PC-3 (cell line): ENCODE results near the gene FAM107A. TPM values are rescaled to one million over a fixed set of nuclear protein-coding genes. Genes with fewer than 3 reads are reported as not detected.

Source experiments
- ATAC-seq: fragments of 200-7000 bp; cut with Tn5 transposase; 2 replicates; pipeline ENCODE4 v1.9.1; 2020; ENCODE audit warnings: mild to moderate bottlenecking, moderate library complexity
- BruUV-seq: library from RNA; stranded (reverse); fragments of 400-500 nt; replicated peaks from 2 replicates; lab custom pipeline; 2021; lab: Mats Ljungman, UMichigan
- CTCF ChIA-PET: fragments of 300-600 bp; sonication (Branson Sonifier 250); formaldehyde crosslinking; loops from one replicate; lab custom pipeline; 2022; ENCODE audit warnings: antibody characterized with exemption; lab: Charles Lee
- POLR2A ChIA-PET: fragments of 300-600 bp; sonication (Branson Sonifier 250); formaldehyde crosslinking; loops from one replicate; lab custom pipeline; 2022; ENCODE audit warnings: antibody characterized with exemption; ENCODE audit not compliant: unreplicated experiment; lab: Charles Lee
- DNase-seq: peaks from one replicate; pipeline ENCODE4 v3.0.0-alpha.2; 2015
- H2AFZ ChIP-seq: fragments of 300-600 bp; sonication (generic); 2 replicates; pipeline ENCODE4 v1.6.0; 2016; ENCODE audit warnings: antibody characterized with exemption, low read length
- H3F3A ChIP-seq: fragments of 300-600 bp; sonication (generic); one replicate; pipeline ENCODE4 v1.6.0; 2017; ENCODE audit warnings: antibody characterized with exemption, low read length, control low read depth, mild to moderate bottlenecking; ENCODE audit not compliant: unreplicated experiment
- H3K27ac ChIP-seq: fragments of 300-600 bp; sonication (generic); 2 replicates; pipeline ENCODE4 v1.5.1; 2016; ENCODE audit warnings: mild to moderate bottlenecking, low read length
- H3K27me3 ChIP-seq: fragments of 300-600 bp; sonication (generic); 2 replicates; pipeline ENCODE4 v1.6.1; 2016; ENCODE audit warnings: low read length, mixed read lengths
- H3K36me3 ChIP-seq: fragments of 300-600 bp; sonication (generic); 2 replicates; pipeline ENCODE4 v1.6.1; 2016; ENCODE audit warnings: low read depth, mixed run types, low read length, mixed read lengths
- H3K4me1 ChIP-seq: fragments of 300-600 bp; sonication (generic); 2 replicates; pipeline ENCODE4 v1.5.1; 2016; ENCODE audit warnings: low read length; ENCODE audit not compliant: insufficient read depth
- H3K4me2 ChIP-seq: fragments of 300-600 bp; sonication (generic); 2 replicates; pipeline ENCODE4 v1.6.0; 2016; ENCODE audit warnings: low read length
- H3K4me3 ChIP-seq: fragments of 300-600 bp; sonication (generic); 2 replicates; pipeline ENCODE4 v1.5.1; 2016; ENCODE audit warnings: mild to moderate bottlenecking, low read length, mixed read lengths
- H3K79me2 ChIP-seq: fragments of 300-600 bp; sonication (generic); 2 replicates; pipeline ENCODE4 v1.6.1; 2017; ENCODE audit warnings: low read length, mixed read lengths
- H3K9ac ChIP-seq: fragments of 300-600 bp; sonication (generic); 2 replicates; pipeline ENCODE4 v1.6.0; 2016; ENCODE audit warnings: mild to moderate bottlenecking, low read length
- H3K9me2 ChIP-seq: fragments of 300-600 bp; sonication (generic); replicated peaks from 2 replicates; pipeline ENCODE4 v1.6.1; 2016; ENCODE audit warnings: mixed run types, low read length, mixed read lengths
- H3K9me3 ChIP-seq: fragments of 300-600 bp; sonication (generic); 2 replicates; pipeline ENCODE4 v1.6.1; 2016; ENCODE audit warnings: low read length, mixed read lengths
- H4K20me1 ChIP-seq: fragments of 300-600 bp; sonication (generic); 2 replicates; pipeline ENCODE4 v1.6.1; 2016; ENCODE audit warnings: low read length, mixed read lengths
- CTCF ChIP-seq: fragments of 300-600 bp; sonication (generic); conservative IDR thresholded peaks from 2 replicates; pipeline ENCODE4 v1.5.1; 2017; ENCODE audit warnings: antibody characterized with exemption, low read depth, mild to moderate bottlenecking, low read length
- EZH2 ChIP-seq: fragments of 300-600 bp; sonication (generic); IDR thresholded peaks from one replicate; pipeline ENCODE4 v1.6.1; 2017; ENCODE audit warnings: antibody characterized with exemption, mild to moderate bottlenecking, low read length; ENCODE audit not compliant: unreplicated experiment
- EZH2phosphoT487 ChIP-seq: fragments of 300-600 bp; sonication (generic); IDR thresholded peaks from 2 replicates; pipeline ENCODE4 v1.6.1; 2018; ENCODE audit warnings: mild to moderate bottlenecking, antibody characterized with exemption, low read length, borderline replicate concordance
- intact Hi-C: fragments of 100-400 bp; cut with micrococcal nuclease; formaldehyde crosslinking; loops from 2 replicates; pipeline ENCODE4 v1.9.0; 2023
- total RNA-seq: library from RNA; depleted of rRNA; stranded (reverse); fragments of >200 nt; gene quantifications from 2 replicates; pipeline ENCODE4 v1.2.3, GENCODE V29; 2014

FAM107A gene
- total RNA-seq, 1 experiment from 2014 or later, result 0.07 TPM

GRCh38 chr3:58540176-58540858 is 36.9 kb downstream of the FAM107A start:
- Histone ChIP-seq H3K4me2 (no peak overlapping the region), H3K4me1 (no peaks in the 10 kb centered on the region), H2AFZ (no peak overlapping the region), H3K27me3 (no peaks in the 10 kb centered on the region), H3K27ac (no peak overlapping the region), H3F3A (no peaks in the 10 kb centered on the region), H3K79me2 (no peaks in the 10 kb centered on the region), H3K9ac (no peak overlapping the region), H3K9me2 (no peaks in the 10 kb centered on the region), H3K9me3 (no peaks in the 10 kb centered on the region), H4K20me1 (no peaks in the 10 kb centered on the region), H3K36me3 (no peaks in the 10 kb centered on the region), H3K4me3 (no peak overlapping the region)
- no peak for DNase-seq
- TF ChIP-seq CTCF, result no peak
- TF ChIP-seq EZH2phosphoT487, result no peak
- no peak for TF ChIP-seq EZH2
- CTCF ChIA-PET, result no interaction called here
- intact Hi-C loops, result no loop called here
- BruUV-seq, result no TSS peak
- POLR2A ChIA-PET, result no interaction called here
- no peak for ATAC-seq

GRCh38 chr3:58539626-58540025 is 37.6 kb downstream of the FAM107A start:
- Histone ChIP-seq H3K4me2 (no peak overlapping the region), H3K9ac (no peak overlapping the region), H3K27me3 (no peaks in the 10 kb centered on the region), H3F3A (no peaks in the 10 kb centered on the region), H3K9me3 (no peaks in the 10 kb centered on the region), H3K27ac (no peak overlapping the region), H3K9me2 (no peaks in the 10 kb centered on the region), H3K79me2 (no peaks in the 10 kb centered on the region), H4K20me1 (no peaks in the 10 kb centered on the region), H3K4me1 (no peaks in the 10 kb centered on the region), H3K4me3 (no peak overlapping the region), H2AFZ (no peak overlapping the region), H3K36me3 (no peaks in the 10 kb centered on the region)
- ChIA-PET CTCF (no interaction called here), POLR2A (no interaction called here)
- ATAC-seq, result no peak
- DNase-seq, result no peak
- TF ChIP-seq EZH2phosphoT487, result no peak
- no peak for TF ChIP-seq EZH2
- TF ChIP-seq CTCF, result no peak
- no TSS peak for BruUV-seq
- intact Hi-C loops, result no loop called here
